Choroid plexus epithelial cell (primary cell): ENCODE measurements around the gene RPS6KA4.
A peak's percentile ranks its signal among the peaks of the same experiment; 100 is the strongest.

Source experiments
- DNase-seq: peaks from one replicate; pipeline ENCODE4 v3.0.0-alpha.2; 2010; ENCODE audit warnings: low read depth
- H3K4me3 ChIP-seq: 2 replicates; pipeline ENCODE4 v1.5.1; 2011; ENCODE audit warnings: low read depth, mild to moderate bottlenecking, control low read depth, low read length, moderate library complexity
- CTCF ChIP-seq: conservative IDR thresholded peaks from 2 replicates; pipeline ENCODE4 v1.5.1; 2011; ENCODE audit warnings: low read depth, mild to moderate bottlenecking, control low read depth, inconsistent platforms, low read length, moderate library complexity

The RPS6KA4 gene

GRCh38 chr11:64351136-64351631, 7.8 kb upstream of the RPS6KA4 start:
- TF ChIP-seq CTCF, result no peak
- no peak for DNase-seq
- no peak overlapping the region for H3K4me3 ChIP-seq

GRCh38 chr11:64352099-64352994, 6.6 kb upstream of the RPS6KA4 start:
- no peak for DNase-seq
- H3K4me3 ChIP-seq, result no peak overlapping the region
- TF ChIP-seq CTCF, result no peak

- DNase-seq, result no peak
- no peak for TF ChIP-seq CTCF
Measured at GRCh38 chr11:64352995-64353714, 5.8 kb upstream of the RPS6KA4 start.

DNA sequence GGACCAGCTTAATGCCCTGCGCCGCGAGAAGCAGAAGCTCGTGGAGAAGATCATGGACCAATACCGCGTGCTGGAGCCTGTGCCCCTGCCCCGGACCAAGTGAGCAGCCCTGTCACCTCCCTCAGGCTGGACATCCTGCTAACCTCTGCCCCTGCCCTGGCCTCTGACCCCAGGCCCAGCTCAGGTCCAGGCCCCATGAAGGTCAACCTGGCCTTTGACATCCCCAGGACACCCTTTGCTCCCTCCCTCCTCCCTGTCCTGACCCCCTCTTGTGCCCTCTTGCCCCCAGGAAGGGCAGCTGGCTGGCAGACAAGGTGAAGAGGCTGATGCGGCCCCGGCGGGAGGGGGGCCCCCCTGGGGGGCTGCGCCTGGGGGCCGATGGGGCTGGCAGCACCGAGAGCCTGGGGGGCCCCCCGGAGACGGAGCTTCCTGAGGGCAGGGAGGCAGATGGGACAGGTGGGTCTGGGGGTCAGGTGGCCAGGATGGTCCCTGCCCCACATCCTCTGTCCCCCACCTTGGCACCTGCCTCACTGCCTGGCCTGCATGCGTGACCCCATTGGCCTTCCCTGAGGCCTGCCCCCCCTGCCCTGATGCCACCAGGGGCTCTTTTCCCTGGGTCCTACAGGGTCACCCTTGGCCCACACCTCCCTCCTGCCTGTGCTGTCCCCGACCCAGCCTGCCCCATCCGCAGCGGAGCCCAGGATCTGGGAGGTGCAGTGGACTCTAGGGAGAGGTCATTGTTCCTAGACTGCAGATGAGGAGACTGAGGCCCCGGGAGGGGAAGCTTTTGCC, 5.1 kb upstream of the RPS6KA4 start:
- no peak for DNase-seq
- no peak for TF ChIP-seq CTCF
- H3K4me3 ChIP-seq, result no peak overlapping the region

More at GRCh38 chr11:64352995-64353714, 5.8 kb upstream of the RPS6KA4 start:
- H3K4me3 ChIP-seq, result no peak overlapping the region

GRCh38 chr11:64355078-64355940, 3.7 kb upstream of the RPS6KA4 start:
- peak; percentile 84 for TF ChIP-seq CTCF
- H3K4me3 ChIP-seq, result peak overlapping the region; percentile 41
- peak; percentile 81 for DNase-seq
